TTC549 (cell line): ENCODE measurements around the gene KDM3A.
"Not testable (repeated sequence)": the region's sequence is repeated elsewhere in the genome, so short reads cannot be mapped to it uniquely, and the experiment has no call there.

Experiments used
- FAIRE-seq: peaks from 2 replicates; lab custom pipeline; 2012; peaks lifted over from hg19 to GRCh38; lab: Jason Lieb, UNC

The KDM3A gene

GRCh38 chr2:86476918-86477317, 35.7 kb downstream of the KDM3A start:
- FAIRE-seq: no peak

- FAIRE-seq: no peak
These were observed 36.2 kb downstream of the KDM3A start for GRCh38 chr2:86477349-86477748.

DNA sequence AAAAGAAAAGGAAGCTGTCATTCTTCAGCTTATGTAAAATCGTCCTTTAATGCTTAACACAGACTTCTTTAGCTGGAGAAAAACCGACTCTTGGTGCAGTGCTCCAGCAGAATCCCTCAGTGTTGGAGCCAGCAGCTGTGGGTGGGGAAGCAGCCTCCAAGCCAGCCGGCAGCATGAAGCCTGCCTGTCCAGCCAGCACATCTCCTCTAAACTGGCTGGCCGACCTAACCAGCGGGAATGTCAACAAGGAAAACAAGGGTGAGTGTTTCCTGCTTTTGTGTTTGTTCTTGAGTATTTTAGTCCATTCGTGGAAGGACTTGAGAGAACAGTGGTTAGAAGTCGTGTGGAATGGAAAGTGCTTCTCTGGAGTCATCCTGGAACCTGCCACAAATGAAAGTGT, 38.9 kb downstream of the KDM3A start:
- FAIRE-seq: no peak

GRCh38 chr2:86482034-86482433, 40.9 kb downstream of the KDM3A start:
- no peak for FAIRE-seq

- FAIRE-seq: no peak
These were observed 43.2 kb downstream of the KDM3A start for GRCh38 chr2:86484385-86484784.

DNA sequence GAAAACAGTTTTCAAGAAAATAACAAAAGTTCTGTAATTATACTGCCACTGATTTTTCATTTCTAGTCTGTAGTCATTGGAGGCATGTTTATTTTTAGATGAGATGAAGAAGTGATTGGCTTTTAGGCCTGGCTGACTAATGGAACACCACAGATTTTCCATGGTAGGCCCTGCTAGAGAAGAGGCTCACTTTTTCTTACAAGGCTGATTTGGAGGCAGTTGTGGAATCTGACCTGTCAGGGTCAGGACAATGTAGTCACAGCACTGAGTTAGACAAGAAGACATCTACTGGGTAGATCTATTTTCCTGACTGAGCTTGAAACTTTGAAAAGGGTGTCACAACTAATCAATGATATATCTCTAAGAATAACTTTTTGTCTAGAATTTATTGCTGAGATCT, 43.9 kb downstream of the KDM3A start:
- no peak for FAIRE-seq

- FAIRE-seq: no peak
These were observed 44.6 kb downstream of the KDM3A start for GRCh38 chr2:86485802-86486201.

- no peak for FAIRE-seq
These were observed 45.9 kb downstream of the KDM3A start for GRCh38 chr2:86487062-86487461.

DNA sequence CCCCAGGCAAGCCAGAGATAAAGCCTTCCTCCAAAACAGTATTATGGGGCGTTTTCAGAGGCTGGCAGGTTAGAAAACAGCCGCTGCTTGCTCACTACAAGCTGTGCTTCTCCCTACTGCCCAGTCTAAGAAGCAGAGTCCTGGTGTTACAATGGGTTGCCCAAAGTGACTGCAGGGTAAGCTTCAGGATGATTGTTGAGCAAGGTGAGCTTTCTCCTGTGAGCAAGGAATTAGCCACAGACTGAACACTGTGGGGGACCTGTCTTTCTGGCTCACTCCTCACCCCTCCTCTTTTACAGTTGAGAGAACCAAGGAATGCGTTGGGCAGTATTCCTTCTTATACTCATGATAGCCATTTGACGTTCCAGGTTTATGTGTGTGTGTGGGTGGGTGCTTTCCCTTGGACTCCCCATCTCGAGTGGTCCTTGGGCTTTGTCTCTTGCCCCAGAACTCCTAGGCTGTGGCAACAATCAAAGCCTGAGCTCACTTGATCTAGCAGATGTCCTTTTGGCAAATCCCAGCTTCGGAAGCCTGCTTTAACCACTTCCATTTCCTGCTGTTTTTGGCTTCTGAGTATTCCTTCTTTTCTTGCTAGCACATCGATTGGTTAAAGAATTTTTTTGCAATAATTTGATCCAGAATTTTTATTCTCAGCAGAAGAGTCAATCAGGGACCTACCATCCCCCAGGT, 47.5 kb downstream of the KDM3A start:
- no peak for FAIRE-seq

- no peak for FAIRE-seq
These were observed 48.4 kb downstream of the KDM3A start for GRCh38 chr2:86489542-86489941.

GRCh38 chr2:86490245-86490644, 49.1 kb downstream of the KDM3A start:
- no peak for FAIRE-seq

- FAIRE-seq: no peak
These were observed 49.9 kb downstream of the KDM3A start for GRCh38 chr2:86491088-86491487.

GRCh38 chr2:86492048-86492453, 50.9 kb downstream of the KDM3A start:
- no peak for FAIRE-seq

- not testable (repeated sequence) for FAIRE-seq
These were observed 55.2 kb downstream of the KDM3A start for GRCh38 chr2:86496391-86496790.

DNA sequence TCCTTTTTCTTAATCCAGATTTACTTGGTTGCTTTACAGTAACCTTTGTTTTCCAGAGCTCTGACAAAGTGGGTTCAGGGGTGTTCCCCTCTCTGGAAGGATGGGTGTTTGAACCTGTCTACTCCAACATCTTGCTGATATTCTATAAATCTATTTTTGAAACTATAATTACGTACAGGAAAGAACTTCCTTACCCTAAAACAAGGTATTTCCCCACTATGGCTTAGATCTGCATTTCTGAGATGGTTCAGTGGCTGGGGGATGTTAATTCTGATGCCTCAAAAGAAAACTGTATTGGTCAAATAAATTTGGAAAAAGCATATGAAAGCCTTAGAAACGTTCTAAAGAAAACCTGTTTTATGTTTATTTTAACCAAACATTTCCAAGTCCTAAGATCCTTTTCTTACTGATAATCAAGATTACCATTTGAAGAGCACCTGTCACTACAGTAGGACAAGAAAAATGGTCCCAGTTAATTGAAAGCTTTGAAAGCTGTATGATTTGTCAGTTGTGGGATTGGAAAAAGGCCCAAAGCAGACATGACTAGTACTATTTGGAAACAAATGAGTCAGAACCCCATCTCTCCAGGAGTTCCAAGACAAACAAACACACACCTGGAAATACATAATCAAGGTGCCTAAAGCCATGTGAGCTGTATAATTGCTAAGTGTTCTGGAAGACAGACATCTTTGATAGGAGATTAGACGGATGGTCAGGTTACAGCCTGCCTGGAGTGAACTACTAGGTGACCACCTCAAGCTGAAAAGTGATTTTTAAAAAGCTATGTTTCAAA, 57.5 kb downstream of the KDM3A start:
- no peak for FAIRE-seq

- FAIRE-seq: no peak
These were observed 58.2 kb downstream of the KDM3A start for GRCh38 chr2:86499326-86499725.

- FAIRE-seq: no peak
These were observed 59.3 kb downstream of the KDM3A start for GRCh38 chr2:86500325-86501083.

DNA sequence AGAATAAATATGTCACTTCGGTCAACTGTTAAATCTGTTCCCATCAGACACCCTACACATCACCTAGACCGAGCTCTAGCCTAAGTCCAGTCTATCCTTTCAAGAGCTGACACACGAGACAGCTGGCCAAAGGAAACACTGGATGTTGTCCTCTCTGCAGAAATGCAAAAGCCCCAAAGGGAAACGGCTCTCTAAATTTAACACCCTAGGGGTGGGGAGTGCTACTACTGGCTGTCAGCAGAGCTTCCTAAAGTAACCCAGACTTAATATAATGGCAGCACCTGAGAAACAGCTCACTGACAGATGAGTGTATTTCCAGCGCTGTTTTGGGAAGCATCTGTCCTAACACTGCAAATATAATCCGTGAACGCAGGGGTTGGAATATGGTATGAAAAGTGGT, 66.4 kb downstream of the KDM3A start:
- FAIRE-seq: no peak

DNA sequence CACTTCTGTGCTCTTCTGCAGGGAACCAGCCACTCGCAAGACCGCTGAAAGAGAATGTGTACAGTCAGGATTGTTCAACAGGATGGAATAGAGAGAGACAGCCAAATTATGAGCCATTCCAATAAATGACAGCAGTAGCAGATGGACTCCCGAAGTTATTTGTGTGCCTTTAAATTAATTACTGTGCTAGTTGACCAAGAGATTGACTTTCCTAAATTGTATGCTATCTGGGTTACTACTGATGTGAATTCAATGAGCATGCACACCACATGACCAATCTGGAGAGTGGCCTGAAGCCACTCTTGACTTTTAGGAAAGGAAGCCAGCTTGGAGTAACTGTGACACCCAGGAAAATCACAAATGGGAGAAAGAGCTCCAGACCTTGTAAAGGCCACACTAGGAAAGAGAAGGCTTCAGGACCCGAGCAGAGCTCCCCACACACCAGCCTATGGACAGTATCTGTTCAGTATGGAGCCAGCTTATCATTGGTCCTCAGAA, 69.3 kb downstream of the KDM3A start:
- no peak for FAIRE-seq

DNA sequence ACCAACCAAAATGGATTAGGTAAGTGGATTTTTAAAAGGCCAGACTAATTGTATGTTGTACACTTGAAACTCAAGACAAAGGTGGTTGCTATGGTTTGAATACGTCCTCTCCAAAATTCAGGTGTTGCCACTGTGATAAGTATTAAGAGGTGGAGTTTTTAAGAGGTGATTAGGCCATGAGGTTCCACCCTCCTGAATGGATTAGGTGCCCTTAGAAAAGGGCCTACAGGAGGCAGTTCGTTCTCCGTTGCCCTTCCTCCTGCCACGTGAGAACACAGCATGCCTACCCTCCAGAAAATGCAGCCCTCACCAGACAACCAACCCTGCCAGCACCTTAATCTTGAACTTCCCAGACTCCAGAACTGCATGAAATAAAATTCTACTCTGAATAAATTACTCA, 70.9 kb downstream of the KDM3A start:
- FAIRE-seq: no peak

DNA sequence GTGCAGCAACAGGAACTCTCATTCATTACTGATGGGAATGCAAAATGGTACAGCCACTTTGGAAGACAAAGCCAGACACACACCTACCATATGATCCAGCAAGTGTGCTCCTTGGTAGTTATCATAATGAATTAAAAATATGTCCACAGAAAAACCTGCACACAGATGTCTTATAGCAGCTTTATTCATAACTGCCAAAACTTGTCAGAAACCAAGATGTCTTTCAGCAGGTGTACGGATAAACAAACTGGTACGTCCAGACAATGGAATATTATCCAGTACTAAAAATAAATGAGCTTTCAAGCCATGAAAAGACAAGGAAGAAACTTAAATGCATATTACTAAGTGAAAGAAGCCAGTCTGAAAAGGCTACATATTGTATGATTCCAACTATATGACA, 71.7 kb downstream of the KDM3A start:
- FAIRE-seq: no peak

DNA sequence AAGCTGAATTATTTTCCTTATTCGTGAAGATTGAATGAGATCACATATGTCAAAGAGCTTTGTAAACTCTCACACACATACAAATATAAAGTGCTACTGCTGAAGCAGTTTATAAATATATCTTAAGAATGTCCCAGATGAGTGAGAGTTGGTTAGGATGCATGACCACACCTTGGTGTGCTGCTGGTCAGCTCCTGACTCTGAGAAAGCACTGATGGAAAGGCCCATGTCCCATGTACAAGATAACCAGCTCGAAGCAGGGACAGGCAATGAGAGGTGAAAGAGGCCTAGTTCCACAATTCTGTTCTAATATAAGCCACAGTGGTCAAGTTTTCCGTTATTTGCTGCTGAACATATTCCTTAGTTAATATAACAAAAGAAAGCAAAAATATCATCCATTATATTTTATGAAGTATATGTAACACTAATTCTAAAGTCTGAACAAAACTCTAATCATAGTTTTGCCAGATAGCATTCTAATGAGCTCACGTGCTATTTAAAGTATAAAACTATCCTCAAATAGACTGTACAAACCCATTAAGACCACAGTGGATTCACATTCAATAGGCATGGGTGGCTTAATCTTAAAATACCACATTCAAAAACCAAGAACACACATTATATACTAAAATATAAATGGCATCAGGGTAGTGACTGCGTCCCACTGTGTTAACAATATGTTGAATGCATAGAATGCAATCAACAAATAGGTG, 72.9 kb downstream of the KDM3A start:
- no peak for FAIRE-seq
